GM21515 (cell line): ENCODE results near the gene F11.
"Not testable (repeated sequence)": the region's sequence is repeated elsewhere in the genome, so short reads cannot be mapped to it uniquely, and the experiment has no call there.

Experiments
- ATAC-seq: cut with Tn5 transposase; IDR thresholded peaks from one replicate; pipeline ENCODE4 v1.9.1; 2021; ENCODE audit not compliant: unreplicated experiment

F11 gene

GRCh38 chr4:186298031-186298647 lies 32.1 kb downstream of the F11 start:
- ATAC-seq, result no peak

GRCh38 chr4:186299291-186299690 lies 33.3 kb downstream of the F11 start:
- ATAC-seq, result no peak

- ATAC-seq, result no peak
Measured at GRCh38 chr4:186300659-186301390, 34.8 kb downstream of the F11 start.

GRCh38 chr4:186304216-186304615 lies 38.2 kb downstream of the F11 start:
- ATAC-seq, result no peak

GRCh38 chr4:186304866-186305505 lies 39.0 kb downstream of the F11 start:
- no peak for ATAC-seq

- ATAC-seq, result no peak
Measured at GRCh38 chr4:186307497-186307896, 41.5 kb downstream of the F11 start.

- ATAC-seq, result no peak
Measured at GRCh38 chr4:186307916-186308315, 41.9 kb downstream of the F11 start.

GRCh38 chr4:186318481-186318880 lies 52.5 kb downstream of the F11 start:
- no peak for ATAC-seq

GRCh38 chr4:186324660-186325059 lies 58.7 kb downstream of the F11 start:
- ATAC-seq, result not testable (repeated sequence)

GRCh38 chr4:186326391-186326790 lies 60.4 kb downstream of the F11 start:
- ATAC-seq, result no peak

- no peak for ATAC-seq
Measured at GRCh38 chr4:186329372-186329771, 63.4 kb downstream of the F11 start.

GRCh38 chr4:186330368-186330767 lies 64.4 kb downstream of the F11 start:
- ATAC-seq, result no peak

GRCh38 chr4:186335793-186336192 lies 69.8 kb downstream of the F11 start:
- no peak for ATAC-seq
